WTC11 (cell line): ENCODE results near the gene SDK2. TPM values are rescaled to one million over a fixed set of nuclear protein-coding genes. Genes with fewer than 3 reads are reported as not detected.

Experiments
- ATAC-seq: fragments of 200-7000 bp; cut with Tn5 transposase; 2 replicates; pipeline ENCODE4 v1.10.0; 2021; ENCODE audit warnings: mild to moderate bottlenecking, moderate library complexity
- CTCF ChIA-PET: fragments of 300-600 bp; sonication (Branson Sonifier 250); formaldehyde crosslinking; loops from one replicate; lab custom pipeline; 2021; ENCODE audit warnings: antibody characterized with exemption; lab: Charles Lee
- POLR2A ChIA-PET: fragments of 350-600 bp; sonication (Branson Sonifier 250); formaldehyde crosslinking; loops from one replicate; lab custom pipeline; 2021; ENCODE audit warnings: antibody characterized with exemption; lab: Charles Lee
- DNase-seq: peaks from one replicate; pipeline ENCODE4 v3.0.0; 2021; ENCODE audit warnings: low spot score
- H3K27ac Mint-ChIP-seq: 2 replicates; pipeline ENCODE4 v1.8.0; 2021; ENCODE audit warnings: mixed read lengths
- H3K27me3 Mint-ChIP-seq: 2 replicates; pipeline ENCODE4 v1.8.0; 2021; ENCODE audit warnings: low read depth, mild to moderate bottlenecking, moderate library complexity, mixed read lengths
- H3K36me3 Mint-ChIP-seq: 2 replicates; pipeline ENCODE4 v1.8.0; 2021; ENCODE audit warnings: mixed read lengths
- H3K4me1 Mint-ChIP-seq: 2 replicates; pipeline ENCODE4 v1.8.0; 2022; ENCODE audit warnings: mixed read lengths
- H3K4me3 Mint-ChIP-seq: 2 replicates; pipeline ENCODE4 v1.8.0; 2021; ENCODE audit warnings: mild to moderate bottlenecking, moderate library complexity, mixed read lengths
- H3K9me3 Mint-ChIP-seq: 2 replicates; pipeline ENCODE4 v1.8.0; 2021; ENCODE audit warnings: mixed read lengths
- CREM ChIP-seq: sonication (generic); formaldehyde crosslinking; IDR thresholded peaks from 2 replicates; pipeline ENCODE4 v1.8.1; 2022; ENCODE audit warnings: mild to moderate bottlenecking, missing genetic modification reagents, moderate library complexity
- E2F1 ChIP-seq: sonication (generic); formaldehyde crosslinking; IDR thresholded peaks from 2 replicates; pipeline ENCODE4 v1.8.0; 2022; ENCODE audit warnings: mild to moderate bottlenecking, missing genetic modification reagents
- ETV6 ChIP-seq: sonication (generic); formaldehyde crosslinking; IDR thresholded peaks from 2 replicates; pipeline ENCODE4 v1.8.1; 2022; ENCODE audit warnings: mild to moderate bottlenecking, missing genetic modification reagents
- GTF2I ChIP-seq: fragments of 250-450 bp; sonication (Bioruptor Pico); conservative IDR thresholded peaks from 2 replicates; pipeline ENCODE4 v1.4.0; 2021; ENCODE audit warnings: mild to moderate bottlenecking
- MXD4 ChIP-seq: fragments of 250-450 bp; sonication (Bioruptor Pico); IDR thresholded peaks from 2 replicates; pipeline ENCODE4 v1.8.0; 2021; ENCODE audit warnings: mild to moderate bottlenecking, moderate library complexity, borderline replicate concordance
- NFYB ChIP-seq: sonication (generic); formaldehyde crosslinking; conservative IDR thresholded peaks from 2 replicates; pipeline ENCODE4 v1.8.0; 2022; ENCODE audit warnings: low read depth, missing genetic modification reagents
- NR3C1 ChIP-seq: sonication (generic); formaldehyde crosslinking; conservative IDR thresholded peaks from 2 replicates; pipeline ENCODE4 v1.8.1; 2023; ENCODE audit warnings: low read depth, mild to moderate bottlenecking, missing genetic modification reagents
- RORB ChIP-seq: fragments of 250-450 bp; sonication (Bioruptor Pico); IDR thresholded peaks from 2 replicates; pipeline ENCODE4 v1.9.0; 2021; ENCODE audit warnings: mild to moderate bottlenecking
- TEAD4 ChIP-seq: sonication (generic); formaldehyde crosslinking; IDR thresholded peaks from 2 replicates; pipeline ENCODE4 v1.8.0; 2022; ENCODE audit warnings: mild to moderate bottlenecking, missing genetic modification reagents
- ZNF281 ChIP-seq: sonication (generic); formaldehyde crosslinking; IDR thresholded peaks from 2 replicates; pipeline ENCODE4 v1.8.0; 2023; ENCODE audit warnings: mild to moderate bottlenecking, missing genetic modification reagents
- ZNF423 ChIP-seq: fragments of 250-450 bp; sonication (Bioruptor Pico); IDR thresholded peaks from 2 replicates; pipeline ENCODE4 v2.1.2; 2022; ENCODE audit warnings: mild to moderate bottlenecking, moderate library complexity
- ZNF671 ChIP-seq: fragments of 250-450 bp; sonication (Bioruptor Pico); IDR thresholded peaks from 2 replicates; pipeline ENCODE4 v1.8.0; 2021; ENCODE audit warnings: mild to moderate bottlenecking
- total RNA-seq: library from RNA; stranded (reverse); gene quantifications from 3 replicates; pipeline ENCODE4 v1.2.3, GENCODE V29; 2021
- TF ChIP-seq, protein P1 (sequence below): sonication (generic); formaldehyde crosslinking; IDR thresholded peaks from 2 replicates; pipeline ENCODE4 v1.8.1; 2023; ENCODE audit warnings: mild to moderate bottlenecking, missing genetic modification reagents
- TF ChIP-seq, protein P2 (sequence below): fragments of 250-450 bp; sonication (Bioruptor Pico); conservative IDR thresholded peaks from 2 replicates; pipeline ENCODE4 v1.9.0; 2021; ENCODE audit warnings: mild to moderate bottlenecking
- TF ChIP-seq, protein P3 (sequence below): sonication (generic); formaldehyde crosslinking; IDR thresholded peaks from 2 replicates; pipeline ENCODE4 v1.8.1; 2022; ENCODE audit warnings: mild to moderate bottlenecking, missing genetic modification reagents, moderate library complexity, borderline replicate concordance
- TF ChIP-seq, protein P4 (sequence below): fragments of 250-450 bp; sonication (Bioruptor Pico); IDR thresholded peaks from 2 replicates; pipeline ENCODE4 v1.9.0; 2021; ENCODE audit warnings: mild to moderate bottlenecking
- TF ChIP-seq, protein P5 (sequence below): fragments of 250-450 bp; sonication (Bioruptor Pico); IDR thresholded peaks from 2 replicates; pipeline ENCODE4 v1.9.0; 2021; ENCODE audit warnings: mild to moderate bottlenecking
- TF ChIP-seq, protein P6 (sequence below): sonication (generic); formaldehyde crosslinking; IDR thresholded peaks from 2 replicates; pipeline ENCODE4 v1.8.1; 2022; ENCODE audit warnings: mild to moderate bottlenecking, moderate library complexity, missing genetic modification reagents
- TF ChIP-seq, protein P7 (sequence below): sonication (generic); formaldehyde crosslinking; IDR thresholded peaks from 2 replicates; pipeline ENCODE4 v1.8.1; 2023; ENCODE audit warnings: mild to moderate bottlenecking, missing genetic modification reagents

Gene SDK2
- total RNA-seq, 1 experiment from 2014 or later, result 14.8 TPM

GRCh38 chr17:73288534-73289302 lies 355.5 kb downstream of the SDK2 start (continued):
- TF ChIP-seq, protein P1, sequence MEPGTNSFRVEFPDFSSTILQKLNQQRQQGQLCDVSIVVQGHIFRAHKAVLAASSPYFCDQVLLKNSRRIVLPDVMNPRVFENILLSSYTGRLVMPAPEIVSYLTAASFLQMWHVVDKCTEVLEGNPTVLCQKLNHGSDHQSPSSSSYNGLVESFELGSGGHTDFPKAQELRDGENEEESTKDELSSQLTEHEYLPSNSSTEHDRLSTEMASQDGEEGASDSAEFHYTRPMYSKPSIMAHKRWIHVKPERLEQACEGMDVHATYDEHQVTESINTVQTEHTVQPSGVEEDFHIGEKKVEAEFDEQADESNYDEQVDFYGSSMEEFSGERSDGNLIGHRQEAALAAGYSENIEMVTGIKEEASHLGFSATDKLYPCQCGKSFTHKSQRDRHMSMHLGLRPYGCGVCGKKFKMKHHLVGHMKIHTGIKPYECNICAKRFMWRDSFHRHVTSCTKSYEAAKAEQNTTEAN (CRISPR knock-in tag), result no peak
- TF ChIP-seq, protein P2, sequence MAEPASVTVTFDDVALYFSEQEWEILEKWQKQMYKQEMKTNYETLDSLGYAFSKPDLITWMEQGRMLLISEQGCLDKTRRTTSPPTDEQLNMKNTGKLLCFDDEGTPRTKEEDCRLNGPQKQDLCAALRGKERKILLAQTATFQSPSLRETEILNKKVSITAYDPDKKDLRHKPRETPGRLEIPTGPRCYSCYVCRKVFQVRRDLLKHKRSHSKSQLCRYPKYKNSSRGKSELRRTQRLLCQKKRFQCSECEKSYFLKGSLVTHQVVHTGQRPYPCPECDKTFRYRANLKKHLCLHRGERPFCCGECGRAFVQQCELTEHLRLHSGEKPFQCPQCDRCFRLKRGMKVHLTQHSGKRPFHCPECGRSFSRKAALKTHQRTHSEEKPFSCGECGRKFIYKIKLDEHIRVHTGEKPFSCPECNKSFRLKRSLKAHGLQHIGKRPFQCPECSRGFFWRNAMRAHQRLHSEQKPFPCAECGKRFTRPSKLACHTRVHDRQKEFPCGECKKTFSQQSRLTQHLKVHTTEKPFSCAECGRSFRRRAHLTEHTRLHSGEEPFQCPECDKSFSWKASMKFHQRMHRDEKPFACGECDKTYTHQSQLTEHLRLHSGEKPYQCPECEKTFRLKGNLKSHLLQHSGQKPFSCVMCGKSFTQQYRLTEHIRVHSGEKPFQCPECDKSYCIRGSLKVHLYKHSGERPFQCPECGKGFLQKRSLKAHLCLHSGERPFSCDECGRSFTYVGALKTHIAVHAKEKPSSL (CRISPR knock-in tag), result no peak
- TF ChIP-seq CREM (CRISPR knock-in tag) (no peak), RORB (no peak), ZNF671 (CRISPR knock-in tag) (no peak)
- TF ChIP-seq, protein P3, sequence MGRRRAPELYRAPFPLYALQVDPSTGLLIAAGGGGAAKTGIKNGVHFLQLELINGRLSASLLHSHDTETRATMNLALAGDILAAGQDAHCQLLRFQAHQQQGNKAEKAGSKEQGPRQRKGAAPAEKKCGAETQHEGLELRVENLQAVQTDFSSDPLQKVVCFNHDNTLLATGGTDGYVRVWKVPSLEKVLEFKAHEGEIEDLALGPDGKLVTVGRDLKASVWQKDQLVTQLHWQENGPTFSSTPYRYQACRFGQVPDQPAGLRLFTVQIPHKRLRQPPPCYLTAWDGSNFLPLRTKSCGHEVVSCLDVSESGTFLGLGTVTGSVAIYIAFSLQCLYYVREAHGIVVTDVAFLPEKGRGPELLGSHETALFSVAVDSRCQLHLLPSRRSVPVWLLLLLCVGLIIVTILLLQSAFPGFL (CRISPR knock-in tag), result peak; percentile 68; the same call in 1 of the 2 replicates
- TF ChIP-seq, protein P4, sequence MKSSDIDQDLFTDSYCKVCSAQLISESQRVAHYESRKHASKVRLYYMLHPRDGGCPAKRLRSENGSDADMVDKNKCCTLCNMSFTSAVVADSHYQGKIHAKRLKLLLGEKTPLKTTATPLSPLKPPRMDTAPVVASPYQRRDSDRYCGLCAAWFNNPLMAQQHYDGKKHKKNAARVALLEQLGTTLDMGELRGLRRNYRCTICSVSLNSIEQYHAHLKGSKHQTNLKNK (CRISPR knock-in tag), result no peak

DNA sequence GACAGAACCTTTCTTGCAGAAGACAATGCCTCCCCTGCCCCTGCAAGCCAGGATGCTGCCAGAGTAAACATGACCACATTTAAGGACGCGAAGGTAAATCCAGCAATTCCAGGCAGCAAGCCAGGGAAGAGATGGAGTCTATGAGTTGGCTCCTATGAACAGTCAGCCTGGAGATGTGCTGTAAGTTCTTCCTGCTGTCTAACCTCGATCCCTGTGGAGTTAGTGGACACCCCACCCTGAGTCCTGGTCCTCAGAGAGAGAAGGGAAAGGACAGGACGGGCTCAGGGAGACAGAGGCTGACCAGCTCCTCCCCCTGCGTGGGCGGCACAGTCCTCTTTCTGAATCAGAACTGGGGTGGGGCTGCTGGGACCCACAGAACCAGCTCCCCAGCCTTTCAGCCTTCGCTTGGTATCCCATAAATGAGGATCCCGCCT lies 357.4 kb downstream of the SDK2 start:
- ATAC-seq, result no peak
- peaks cover 2% of the 10 kb centered on the region; the same call in 1 of the 2 replicates for H3K36me3 Mint-ChIP-seq
- POLR2A ChIA-PET, result no interaction called here
- peaks cover 35% of the 10 kb centered on the region for H3K4me1 Mint-ChIP-seq
- H3K27me3 Mint-ChIP-seq, result no peaks in the 10 kb centered on the region
- no peak for DNase-seq
- H3K27ac Mint-ChIP-seq, result peak overlapping the region; percentile 70
- no peak overlapping the region for H3K4me3 Mint-ChIP-seq
- no peaks in the 10 kb centered on the region for H3K9me3 Mint-ChIP-seq
- CTCF ChIA-PET, result no interaction called here
- TF ChIP-seq ETV6 (CRISPR knock-in tag), result no peak
- TF ChIP-seq, protein P5, sequence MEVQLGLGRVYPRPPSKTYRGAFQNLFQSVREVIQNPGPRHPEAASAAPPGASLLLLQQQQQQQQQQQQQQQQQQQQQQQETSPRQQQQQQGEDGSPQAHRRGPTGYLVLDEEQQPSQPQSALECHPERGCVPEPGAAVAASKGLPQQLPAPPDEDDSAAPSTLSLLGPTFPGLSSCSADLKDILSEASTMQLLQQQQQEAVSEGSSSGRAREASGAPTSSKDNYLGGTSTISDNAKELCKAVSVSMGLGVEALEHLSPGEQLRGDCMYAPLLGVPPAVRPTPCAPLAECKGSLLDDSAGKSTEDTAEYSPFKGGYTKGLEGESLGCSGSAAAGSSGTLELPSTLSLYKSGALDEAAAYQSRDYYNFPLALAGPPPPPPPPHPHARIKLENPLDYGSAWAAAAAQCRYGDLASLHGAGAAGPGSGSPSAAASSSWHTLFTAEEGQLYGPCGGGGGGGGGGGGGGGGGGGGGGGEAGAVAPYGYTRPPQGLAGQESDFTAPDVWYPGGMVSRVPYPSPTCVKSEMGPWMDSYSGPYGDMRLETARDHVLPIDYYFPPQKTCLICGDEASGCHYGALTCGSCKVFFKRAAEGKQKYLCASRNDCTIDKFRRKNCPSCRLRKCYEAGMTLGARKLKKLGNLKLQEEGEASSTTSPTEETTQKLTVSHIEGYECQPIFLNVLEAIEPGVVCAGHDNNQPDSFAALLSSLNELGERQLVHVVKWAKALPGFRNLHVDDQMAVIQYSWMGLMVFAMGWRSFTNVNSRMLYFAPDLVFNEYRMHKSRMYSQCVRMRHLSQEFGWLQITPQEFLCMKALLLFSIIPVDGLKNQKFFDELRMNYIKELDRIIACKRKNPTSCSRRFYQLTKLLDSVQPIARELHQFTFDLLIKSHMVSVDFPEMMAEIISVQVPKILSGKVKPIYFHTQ (CRISPR knock-in tag), result no peak
- TF ChIP-seq, protein P6, sequence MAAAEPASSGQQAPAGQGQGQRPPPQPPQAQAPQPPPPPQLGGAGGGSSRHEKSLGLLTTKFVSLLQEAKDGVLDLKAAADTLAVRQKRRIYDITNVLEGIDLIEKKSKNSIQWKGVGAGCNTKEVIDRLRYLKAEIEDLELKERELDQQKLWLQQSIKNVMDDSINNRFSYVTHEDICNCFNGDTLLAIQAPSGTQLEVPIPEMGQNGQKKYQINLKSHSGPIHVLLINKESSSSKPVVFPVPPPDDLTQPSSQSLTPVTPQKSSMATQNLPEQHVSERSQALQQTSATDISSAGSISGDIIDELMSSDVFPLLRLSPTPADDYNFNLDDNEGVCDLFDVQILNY (CRISPR knock-in tag), result no peak
- TF ChIP-seq ZNF281 (CRISPR knock-in tag), result no peak
- TF ChIP-seq, protein P4 (CRISPR knock-in tag), result no peak
- no peak for TF ChIP-seq E2F1 (CRISPR knock-in tag)
- no peak for TF ChIP-seq MXD4 (CRISPR knock-in tag)
- no peak for TF ChIP-seq NFYB (CRISPR knock-in tag)
- TF ChIP-seq, protein P7, sequence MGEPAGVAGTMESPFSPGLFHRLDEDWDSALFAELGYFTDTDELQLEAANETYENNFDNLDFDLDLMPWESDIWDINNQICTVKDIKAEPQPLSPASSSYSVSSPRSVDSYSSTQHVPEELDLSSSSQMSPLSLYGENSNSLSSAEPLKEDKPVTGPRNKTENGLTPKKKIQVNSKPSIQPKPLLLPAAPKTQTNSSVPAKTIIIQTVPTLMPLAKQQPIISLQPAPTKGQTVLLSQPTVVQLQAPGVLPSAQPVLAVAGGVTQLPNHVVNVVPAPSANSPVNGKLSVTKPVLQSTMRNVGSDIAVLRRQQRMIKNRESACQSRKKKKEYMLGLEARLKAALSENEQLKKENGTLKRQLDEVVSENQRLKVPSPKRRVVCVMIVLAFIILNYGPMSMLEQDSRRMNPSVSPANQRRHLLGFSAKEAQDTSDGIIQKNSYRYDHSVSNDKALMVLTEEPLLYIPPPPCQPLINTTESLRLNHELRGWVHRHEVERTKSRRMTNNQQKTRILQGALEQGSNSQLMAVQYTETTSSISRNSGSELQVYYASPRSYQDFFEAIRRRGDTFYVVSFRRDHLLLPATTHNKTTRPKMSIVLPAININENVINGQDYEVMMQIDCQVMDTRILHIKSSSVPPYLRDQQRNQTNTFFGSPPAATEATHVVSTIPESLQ (CRISPR knock-in tag), result no peak
- no peak for TF ChIP-seq GTF2I (CRISPR knock-in tag)
- TF ChIP-seq TEAD4 (CRISPR knock-in tag), result no peak
- TF ChIP-seq NR3C1 (CRISPR knock-in tag), result no peak
- TF ChIP-seq ZNF423, result no peak
